Neural progenitor cell (in vitro differentiated cells): ENCODE data around the gene AMMECR1.

Experiments used
- EZH2 ChIP-seq: fragments of 200-600 bp; sonication (generic); IDR thresholded peaks from 2 replicates; pipeline ENCODE4 v1.6.1; 2017; ENCODE audit warnings: antibody characterized with exemption, mild to moderate bottlenecking, moderate library complexity
- EZH2phosphoT487 ChIP-seq: fragments of 200-600 bp; sonication (generic); IDR thresholded peaks from 2 replicates; pipeline ENCODE4 v1.6.1; 2017; ENCODE audit warnings: antibody characterized with exemption
- TF ChIP-seq, protein P1 (sequence below): fragments of 200-600 bp; sonication (generic); IDR thresholded peaks from 2 replicates; pipeline ENCODE4 v1.5.1; 2017; ENCODE audit warnings: antibody characterized with exemption, mild to moderate bottlenecking

- TF ChIP-seq, protein P1, sequence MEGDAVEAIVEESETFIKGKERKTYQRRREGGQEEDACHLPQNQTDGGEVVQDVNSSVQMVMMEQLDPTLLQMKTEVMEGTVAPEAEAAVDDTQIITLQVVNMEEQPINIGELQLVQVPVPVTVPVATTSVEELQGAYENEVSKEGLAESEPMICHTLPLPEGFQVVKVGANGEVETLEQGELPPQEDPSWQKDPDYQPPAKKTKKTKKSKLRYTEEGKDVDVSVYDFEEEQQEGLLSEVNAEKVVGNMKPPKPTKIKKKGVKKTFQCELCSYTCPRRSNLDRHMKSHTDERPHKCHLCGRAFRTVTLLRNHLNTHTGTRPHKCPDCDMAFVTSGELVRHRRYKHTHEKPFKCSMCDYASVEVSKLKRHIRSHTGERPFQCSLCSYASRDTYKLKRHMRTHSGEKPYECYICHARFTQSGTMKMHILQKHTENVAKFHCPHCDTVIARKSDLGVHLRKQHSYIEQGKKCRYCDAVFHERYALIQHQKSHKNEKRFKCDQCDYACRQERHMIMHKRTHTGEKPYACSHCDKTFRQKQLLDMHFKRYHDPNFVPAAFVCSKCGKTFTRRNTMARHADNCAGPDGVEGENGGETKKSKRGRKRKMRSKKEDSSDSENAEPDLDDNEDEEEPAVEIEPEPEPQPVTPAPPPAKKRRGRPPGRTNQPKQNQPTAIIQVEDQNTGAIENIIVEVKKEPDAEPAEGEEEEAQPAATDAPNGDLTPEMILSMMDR = no peak
- TF ChIP-seq EZH2 = no peak
- TF ChIP-seq EZH2phosphoT487 = no peak
These were observed 66.4 kb downstream of the AMMECR1 start for GRCh38 chrX:110251526-110251925.
